HG02610 (cell line): ENCODE measurements around the gene ZNF346.

Experiments
- ATAC-seq: cut with Tn5 transposase; IDR thresholded peaks from one replicate; pipeline ENCODE4 v1.9.1; 2021; ENCODE audit warnings: mild to moderate bottlenecking, moderate library complexity; ENCODE audit not compliant: unreplicated experiment

ZNF346 gene

DNA sequence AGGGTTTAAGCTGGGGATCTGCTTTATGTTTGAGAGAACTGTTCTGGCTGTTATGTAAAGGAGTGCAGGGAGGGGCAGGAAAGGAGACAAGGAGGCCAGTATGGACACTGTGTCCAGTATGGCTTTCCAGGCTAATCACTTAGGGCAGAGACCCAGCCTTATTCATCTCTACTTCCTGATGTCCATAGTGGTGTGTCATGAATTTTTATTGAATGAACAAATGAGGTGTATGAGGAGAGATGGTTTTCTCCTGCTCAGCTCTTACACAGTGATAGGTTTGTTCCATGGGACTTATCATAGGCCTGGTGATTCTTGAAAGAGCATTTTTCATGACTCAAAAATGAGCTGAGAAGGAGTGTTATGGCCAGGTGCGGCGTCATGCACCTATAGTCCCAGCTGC, 43.7 kb downstream of the ZNF346 start:
- ATAC-seq = no peak

DNA sequence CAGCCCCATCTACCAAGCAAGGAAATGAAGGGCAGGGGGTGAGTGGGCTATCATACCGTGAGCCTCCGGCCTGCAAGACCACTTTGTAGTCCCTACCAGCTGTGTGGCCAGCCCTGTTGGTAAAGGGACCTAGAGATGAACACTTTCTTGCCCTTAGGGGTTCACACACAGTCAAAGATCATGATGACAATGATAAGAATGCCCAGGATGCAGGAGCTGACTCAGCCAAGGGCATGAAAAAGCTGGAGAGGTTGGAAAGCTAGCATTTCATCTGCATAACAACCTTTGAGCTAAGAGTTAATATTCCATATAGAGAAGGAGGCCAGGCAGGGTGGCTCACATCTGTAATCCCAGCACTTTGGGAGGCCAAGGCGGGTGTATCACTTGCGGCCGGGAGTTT, 45.0 kb downstream of the ZNF346 start:
- ATAC-seq = no peak

DNA sequence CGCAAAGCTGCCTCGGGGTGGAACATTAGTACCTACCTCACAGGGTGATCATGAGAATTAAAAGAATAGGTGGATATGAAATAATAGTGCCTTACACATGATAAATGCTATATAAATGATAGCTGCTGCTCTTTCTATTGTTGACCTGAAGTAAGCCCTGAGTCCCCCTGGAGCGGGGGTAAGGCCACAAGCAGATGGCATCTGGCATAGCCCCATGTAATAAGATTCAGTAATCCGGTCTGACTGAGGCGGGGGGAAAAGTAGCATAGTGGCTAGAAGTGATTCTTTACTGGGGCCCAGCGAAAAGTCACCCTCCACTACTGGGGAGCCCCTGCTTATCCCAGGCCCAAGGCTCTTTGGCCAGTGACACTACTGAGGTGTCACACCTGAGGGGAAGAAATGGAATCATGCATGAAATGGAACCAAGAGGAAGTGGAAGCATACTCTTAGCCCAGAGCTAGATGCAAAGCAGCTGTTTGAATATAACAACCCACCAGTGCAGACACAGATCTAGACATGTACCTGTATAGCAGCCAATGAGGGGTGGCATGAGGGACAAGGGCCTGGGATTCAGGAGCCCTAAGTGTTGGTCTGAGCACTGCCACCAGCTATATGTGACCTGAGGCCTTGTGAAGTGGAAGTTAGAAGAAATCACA, 48.2 kb downstream of the ZNF346 start:
- no peak for ATAC-seq

DNA sequence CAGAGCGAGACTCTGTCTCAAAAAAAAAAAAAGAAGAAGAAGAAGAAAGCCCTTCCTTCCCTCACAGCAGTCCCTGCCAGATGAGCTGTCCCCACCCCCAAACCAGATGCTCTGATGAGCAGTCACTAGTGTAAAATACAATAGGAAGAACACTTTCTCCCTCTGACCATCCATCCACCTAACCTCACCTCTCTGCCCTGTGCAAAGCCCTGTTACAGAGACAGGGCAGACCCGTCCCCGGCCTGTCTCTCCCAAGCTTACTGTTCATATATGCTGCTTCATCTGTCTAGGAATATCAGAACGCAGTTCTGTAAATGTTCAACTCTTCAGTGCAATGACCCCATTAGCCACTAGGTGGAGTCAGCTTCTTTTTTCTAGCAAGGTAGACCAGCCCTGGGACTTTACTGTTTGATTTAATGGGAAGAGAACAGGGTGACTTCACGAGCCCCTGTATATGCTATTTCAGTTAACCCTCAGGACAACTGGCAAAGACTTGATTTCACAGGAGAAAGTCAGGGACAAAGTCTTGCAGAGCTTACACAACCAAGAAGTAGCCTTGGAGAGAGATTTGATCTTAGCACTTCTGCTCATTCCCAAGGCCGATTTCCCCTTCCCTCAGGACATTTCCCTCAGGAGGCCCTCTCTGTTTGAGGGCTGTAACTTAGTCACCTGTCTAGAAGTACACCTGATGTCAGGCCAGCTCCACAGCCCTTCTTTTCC, 49.3 kb downstream of the ZNF346 start:
- ATAC-seq = peak; percentile 51

DNA sequence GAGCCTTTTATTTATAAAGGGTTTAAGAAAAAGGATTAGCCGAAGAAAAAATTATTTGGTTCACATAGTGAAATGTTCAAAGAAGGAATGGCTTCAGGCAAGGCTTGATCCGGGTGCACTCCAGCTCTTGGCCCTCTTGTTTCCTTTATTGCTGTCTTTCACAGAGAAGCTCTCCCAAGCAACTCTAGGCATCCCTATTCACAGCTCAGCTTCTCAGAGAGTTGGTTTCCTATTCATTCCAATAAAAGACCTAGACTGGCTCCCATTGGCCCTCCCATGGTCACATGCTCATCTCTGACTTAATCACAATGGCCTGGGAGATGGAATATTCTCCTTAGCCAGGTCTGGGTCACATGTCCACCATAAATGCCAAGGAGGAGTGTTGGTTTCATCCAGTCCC, 54.8 kb downstream of the ZNF346 start:
- ATAC-seq = no peak

DNA sequence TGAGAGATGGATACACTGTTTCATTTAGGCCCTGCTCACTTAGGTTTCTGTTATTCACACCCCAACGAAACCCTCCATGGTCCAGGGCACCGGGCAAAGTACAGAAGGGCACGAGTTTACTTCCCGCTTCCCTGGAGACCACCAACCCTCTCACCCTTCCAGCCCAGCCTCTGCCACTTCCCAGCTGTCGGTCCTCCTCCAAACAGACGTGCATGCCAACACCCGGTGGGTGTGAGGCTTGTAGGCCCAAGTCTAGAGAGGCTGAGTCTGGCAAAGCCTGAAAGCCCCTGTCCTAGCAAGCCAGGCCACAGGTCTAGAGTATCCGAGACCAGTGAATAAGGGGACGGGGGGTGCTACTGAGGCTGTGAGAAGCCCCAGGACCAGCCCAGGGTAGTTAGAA, 57.1 kb downstream of the ZNF346 start:
- no peak for ATAC-seq

DNA sequence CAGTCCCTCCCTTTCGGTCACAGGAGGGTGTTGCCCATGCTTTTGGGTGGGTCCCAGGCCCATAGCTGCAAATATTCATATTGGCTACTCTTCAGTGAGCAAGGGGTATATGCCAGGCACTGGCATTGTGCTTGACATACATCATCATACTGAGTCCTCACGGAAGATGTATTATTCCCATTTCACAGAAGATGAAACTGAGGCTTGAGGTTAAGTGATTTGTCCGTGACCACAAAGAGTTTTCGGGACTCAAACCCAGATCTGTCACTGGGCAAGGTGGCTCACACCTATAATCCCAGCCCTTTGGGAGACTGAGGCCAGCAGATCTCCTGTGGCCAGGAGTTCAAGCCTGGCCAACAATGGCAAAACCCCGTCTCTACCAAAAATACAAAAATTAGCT, 57.8 kb downstream of the ZNF346 start:
- ATAC-seq = no peak

DNA sequence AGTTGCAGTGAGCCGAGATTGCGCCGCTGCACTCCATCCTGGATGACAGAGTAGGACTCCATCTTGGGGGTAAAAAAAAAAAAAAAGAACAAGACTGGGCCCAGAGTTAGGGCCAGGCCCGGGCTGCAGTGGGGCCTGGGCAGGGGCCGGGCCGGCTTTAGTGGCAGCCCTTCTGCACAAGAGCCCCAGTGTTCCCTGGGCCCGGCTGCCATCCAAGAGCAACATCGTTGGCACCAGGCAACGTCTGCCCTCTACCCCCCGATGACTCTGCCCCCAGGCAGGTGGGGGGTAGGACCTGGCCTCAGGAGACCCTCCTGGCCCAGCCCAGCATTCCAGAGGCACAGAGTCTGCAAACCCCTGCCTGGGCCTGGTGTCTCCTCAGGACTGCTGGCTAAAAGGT, 59.4 kb downstream of the ZNF346 start:
- ATAC-seq = no peak

DNA sequence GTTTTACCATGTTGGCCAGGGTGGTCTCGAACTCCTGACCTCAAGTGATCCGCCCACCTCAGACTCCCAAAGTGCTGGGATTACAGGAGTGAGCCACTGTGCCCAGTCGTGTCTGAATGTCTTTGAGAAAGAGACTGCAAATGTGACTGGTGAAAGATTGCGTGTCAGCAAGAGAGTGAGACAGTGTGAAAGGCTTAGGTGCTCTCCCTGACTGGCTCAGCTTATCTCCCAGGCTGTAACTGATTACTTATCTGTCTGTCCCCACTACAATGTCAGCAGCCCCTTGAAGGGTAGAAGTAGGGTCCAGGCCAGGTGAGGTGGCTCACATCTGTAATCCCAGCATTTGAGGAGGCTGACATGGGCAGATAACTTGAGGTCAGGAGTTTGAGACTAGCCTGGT, 60.9 kb downstream of the ZNF346 start:
- ATAC-seq = no peak

DNA sequence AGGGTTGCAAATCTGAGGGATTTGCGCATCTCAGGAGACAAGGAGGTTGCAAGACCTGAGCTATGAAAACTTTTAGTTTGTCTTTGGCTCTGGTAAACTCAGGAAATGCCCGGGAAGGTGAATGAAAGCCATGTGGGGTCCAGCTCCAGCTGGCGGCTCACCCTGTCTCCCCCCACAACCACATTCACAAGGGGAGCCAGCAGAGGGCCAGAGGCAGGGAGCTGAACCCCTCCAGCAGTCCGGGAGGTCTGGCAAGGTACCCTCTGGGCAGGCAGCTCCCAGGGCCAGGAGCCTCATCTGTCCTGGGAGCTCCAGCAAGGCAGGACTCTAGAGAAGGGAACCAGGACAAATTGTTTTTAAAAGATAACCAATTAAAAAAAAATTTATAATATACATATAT, 61.7 kb downstream of the ZNF346 start:
- ATAC-seq = no peak

DNA sequence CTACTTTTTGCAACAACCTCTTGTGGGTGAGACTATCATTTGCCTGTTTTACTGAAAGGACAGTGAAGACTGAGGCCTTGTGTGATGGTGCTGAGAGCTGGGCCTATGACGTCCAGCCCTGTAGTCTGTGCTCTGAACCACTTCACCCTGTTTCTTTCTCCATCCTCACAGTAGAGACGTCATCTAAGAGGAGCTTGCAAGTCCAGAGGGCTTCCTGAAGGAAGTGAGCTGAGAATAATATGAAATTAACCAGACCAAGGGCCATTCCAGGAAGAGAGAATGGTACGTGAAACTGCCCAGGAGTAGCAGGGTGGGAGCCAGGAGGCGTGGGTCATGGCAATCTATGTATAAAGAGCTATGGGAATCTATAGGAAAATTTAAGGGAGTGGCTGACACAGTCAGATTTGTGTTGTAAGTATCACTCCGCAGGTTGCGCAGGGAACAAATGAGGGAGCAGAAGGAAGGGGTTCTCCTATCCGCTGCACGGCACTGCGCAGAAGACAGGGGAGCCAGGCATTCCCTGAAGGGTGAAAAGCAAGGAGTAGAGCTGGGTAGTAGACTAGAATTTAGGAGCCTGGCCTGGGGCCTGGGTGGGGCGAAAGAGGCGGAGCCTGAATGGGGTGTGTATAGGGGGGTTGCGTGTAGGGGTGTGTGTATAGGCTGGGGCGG, 63.6 kb downstream of the ZNF346 start:
- no peak for ATAC-seq

DNA sequence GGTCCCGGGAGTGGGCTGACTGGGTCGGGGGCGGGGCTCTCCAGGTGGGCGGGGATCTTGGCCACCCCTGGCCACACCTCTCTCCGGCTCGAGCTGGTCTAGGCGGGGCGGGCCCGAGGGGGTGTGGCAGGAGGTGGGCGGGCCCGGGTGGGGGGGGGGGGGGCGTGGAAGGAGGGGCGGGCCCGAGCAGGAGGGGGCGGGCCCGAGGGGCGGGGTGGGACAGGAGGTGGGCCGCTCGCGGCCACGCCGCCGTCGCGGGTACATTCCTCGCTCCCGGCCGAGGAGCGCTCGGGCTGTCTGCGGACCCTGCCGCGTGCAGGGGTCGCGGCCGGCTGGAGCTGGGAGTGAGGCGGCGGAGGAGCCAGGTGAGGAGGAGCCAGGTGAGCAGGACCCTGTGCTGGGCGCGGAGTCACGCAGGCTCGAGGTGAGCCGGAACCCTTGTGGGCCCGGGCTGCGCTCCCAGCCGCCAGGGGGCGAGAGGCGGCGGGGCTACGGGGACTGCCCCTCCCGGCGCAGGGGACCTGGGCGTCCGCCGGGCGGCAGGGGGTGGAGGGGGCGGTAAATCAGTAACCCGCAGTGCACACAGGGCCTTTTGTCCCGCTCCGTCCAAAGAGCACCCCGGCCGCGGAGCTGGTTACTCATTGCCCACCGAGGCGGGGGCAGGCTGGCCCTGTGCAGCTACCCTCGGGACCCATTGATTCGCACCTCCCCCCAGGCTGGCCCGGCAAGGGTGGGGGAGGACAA, 64.3 kb downstream of the ZNF346 start, which contains the start of gene FGFR4:
Gene FGFR4 (plus strand): TSS at position 262 of the 744 bp plus-strand sequence. CDS start 2,688 bp downstream, outside the sequence.
- ATAC-seq = no peak

DNA sequence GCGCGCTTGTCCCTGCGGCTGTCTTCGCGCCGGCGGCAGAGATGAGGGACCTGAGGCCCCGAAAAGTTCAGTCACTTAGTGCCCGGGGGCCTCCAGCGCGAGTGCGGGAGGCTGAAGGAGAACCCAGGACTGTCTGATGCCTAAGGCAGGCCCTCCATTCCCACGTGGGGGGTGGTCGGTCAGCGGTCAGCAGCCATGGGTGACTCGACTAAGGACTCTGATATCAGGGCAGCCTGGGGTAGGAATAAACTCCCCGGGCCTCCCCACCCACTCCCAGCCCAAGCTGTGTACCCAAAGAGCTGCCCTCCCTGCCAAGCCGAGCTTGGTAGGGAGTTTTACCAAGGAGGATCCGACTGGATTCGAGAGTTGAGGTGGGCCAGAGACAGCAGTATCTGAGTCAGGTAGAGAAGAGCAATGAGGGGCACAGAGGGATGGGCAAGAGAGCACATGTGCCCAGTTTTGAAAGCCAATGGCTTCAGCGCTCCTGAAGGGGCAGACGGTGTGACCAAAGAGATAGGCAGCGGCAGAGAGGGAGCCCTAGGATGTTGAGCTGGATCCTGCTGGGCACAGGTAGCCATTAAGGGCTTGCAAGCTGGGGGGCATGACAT, 65.0 kb downstream of the ZNF346 start:
- ATAC-seq = no peak

DNA sequence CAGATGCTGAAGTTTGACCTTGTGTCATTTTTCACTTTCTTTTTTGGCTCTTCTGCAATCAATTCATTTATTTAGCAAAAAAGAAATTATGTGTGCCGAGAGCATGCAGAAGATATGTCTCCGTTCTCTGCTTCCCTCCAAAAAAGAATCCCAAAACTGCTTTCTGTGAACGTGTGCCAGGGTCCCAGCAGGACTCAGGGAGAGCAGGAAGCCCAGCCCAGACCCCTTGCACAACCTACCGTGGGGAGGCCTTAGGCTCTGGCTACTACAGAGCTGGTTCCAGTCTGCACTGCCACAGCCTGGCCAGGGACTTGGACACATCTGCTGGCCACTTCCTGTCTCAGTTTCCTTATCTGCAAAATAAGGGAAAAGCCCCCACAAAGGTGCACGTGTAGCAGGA, 66.6 kb downstream of the ZNF346 start:
- ATAC-seq = no peak

DNA sequence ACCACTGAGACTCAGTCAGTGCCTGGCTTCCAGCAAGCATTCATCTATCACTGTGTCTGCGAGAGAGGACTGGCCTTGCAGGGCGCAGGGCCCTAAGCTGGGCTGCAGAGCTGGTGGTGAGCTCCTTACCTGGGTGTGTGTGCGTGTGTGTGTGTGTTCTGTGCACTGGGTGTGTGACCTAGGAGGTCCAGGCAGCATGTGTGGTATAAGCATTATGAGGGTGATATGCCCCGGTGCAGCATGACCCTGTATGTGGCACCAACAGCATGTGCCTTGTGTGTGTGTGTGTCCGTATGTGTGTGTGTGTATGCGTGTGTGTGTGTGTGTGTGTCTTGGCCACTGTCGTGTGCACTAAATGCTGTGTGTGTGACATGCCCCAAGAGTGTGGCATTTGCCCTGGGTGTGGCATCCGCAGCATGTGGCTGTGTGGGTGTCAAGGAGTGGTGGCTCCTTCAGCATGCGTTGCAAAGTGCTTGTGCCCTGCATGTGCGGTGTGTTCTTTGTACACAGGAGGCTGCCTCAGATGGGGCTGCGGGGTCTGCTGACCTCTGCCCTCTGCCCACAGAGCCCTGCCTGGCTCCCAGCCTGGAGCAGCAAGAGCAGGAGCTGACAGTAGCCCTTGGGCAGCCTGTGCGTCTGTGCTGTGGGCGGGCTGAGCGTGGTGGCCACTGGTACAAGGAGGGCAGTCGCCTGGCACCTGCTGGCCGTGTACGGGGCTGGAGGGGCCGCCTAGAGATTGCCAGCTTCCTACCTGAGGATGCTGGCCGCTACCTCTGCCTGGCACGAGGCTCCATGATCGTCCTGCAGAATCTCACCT, 67.5 kb downstream of the ZNF346 start:
- ATAC-seq = no peak

DNA sequence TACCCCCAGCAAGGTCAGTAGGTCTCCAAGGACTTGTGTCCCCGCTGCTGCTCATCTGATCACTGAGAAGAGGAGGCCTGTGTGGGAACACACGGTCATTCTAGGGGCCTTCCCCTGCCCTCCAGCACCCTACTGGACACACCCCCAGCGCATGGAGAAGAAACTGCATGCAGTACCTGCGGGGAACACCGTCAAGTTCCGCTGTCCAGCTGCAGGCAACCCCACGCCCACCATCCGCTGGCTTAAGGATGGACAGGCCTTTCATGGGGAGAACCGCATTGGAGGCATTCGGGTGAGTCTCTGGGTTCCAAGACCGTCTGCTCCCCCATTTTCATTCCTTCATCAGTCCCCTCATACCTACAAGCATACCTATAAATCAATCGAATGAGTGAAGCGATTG, 68.3 kb downstream of the ZNF346 start:
- ATAC-seq = no peak

DNA sequence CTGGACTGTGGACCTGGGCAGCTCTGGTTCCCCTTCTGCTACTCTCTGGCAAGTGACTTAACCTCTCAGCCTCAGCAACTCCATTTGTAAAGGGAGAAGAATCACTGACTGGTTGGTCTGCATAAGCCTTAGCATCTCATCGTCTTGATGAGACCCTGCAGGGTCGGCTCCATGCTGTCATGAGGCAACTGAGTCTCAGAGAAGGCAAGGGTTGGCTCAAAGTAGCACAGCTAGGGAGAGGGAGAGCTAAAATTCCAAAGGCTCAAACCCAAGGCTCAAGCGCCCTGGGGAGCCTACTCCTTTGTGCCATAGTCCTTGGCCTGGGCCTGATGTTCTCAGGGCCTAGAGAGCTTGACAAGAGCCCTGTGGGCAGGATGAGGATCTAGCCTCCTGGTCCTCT, 68.7 kb downstream of the ZNF346 start:
- no peak for ATAC-seq

DNA sequence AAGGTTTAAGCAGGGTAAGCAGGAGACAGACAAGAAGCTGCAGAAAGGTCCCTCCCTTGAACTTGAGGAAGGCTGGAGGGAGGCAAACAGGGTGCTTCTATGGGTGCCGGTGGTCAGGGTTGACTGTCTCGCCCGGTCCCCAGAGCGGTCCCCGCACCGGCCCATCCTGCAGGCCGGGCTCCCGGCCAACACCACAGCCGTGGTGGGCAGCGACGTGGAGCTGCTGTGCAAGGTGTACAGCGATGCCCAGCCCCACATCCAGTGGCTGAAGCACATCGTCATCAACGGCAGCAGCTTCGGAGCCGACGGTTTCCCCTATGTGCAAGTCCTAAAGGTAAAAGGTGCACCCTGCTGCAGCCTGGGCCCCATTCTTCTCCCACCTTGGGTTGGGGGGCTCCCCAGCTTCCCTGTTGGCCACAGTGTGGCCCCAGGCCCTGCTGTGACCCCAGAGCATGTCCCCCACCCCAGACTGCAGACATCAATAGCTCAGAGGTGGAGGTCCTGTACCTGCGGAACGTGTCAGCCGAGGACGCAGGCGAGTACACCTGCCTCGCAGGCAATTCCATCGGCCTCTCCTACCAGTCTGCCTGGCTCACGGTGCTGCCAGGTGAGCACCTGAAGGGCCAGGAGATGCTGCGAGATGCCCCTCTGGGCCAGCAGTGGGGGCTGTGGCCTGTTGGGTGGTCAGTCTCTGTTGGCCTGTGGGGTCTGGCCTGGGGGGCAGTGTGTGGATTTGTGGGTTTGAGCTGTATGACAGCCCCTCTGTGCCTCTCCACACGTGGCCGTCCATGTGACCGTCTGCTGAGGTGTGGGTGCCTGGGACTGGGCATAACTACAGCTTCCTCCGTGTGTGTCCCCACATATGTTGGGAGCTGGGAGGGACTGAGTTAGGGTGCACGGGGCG, 69.9 kb downstream of the ZNF346 start:
- no peak for ATAC-seq

DNA sequence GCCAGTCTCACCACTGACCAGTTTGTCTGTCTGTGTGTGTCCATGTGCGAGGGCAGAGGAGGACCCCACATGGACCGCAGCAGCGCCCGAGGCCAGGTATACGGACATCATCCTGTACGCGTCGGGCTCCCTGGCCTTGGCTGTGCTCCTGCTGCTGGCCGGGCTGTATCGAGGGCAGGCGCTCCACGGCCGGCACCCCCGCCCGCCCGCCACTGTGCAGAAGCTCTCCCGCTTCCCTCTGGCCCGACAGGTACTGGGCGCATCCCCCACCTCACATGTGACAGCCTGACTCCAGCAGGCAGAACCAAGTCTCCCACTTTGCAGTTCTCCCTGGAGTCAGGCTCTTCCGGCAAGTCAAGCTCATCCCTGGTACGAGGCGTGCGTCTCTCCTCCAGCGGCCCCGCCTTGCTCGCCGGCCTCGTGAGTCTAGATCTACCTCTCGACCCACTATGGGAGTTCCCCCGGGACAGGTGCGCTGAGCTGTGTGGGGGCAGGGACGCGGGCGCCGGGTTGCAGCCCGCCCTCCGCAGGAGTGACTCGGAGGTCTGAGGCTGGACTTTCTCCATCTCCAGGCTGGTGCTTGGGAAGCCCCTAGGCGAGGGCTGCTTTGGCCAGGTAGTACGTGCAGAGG, 70.7 kb downstream of the ZNF346 start:
- ATAC-seq = no peak
